IPS DF 19.7 (cell line): ENCODE measurements around the gene CCL7.
A peak's percentile ranks its signal among the peaks of the same experiment; 100 is the strongest.

Source experiments
- DNase-seq: peaks from one replicate; pipeline ENCODE4 v3.0.0-alpha.2; 2013; ENCODE audit warnings: low read depth, low spot score

Gene CCL7

GRCh38 chr17:34287875-34288274 lies 17.9 kb downstream of the CCL7 start:
- DNase-seq = no peak

GRCh38 chr17:34290586-34290985 lies 20.6 kb downstream of the CCL7 start:
- DNase-seq = no peak

- no peak for DNase-seq
These were observed 21.8 kb downstream of the CCL7 start for GRCh38 chr17:34291721-34292348.

- DNase-seq = no peak
These were observed 29.0 kb downstream of the CCL7 start for GRCh38 chr17:34299027-34299426.

- DNase-seq = no peak
These were observed 30.0 kb downstream of the CCL7 start for GRCh38 chr17:34299956-34300577.

- DNase-seq = no peak
These were observed 30.8 kb downstream of the CCL7 start for GRCh38 chr17:34300652-34301370.

- no peak for DNase-seq
These were observed 32.0 kb downstream of the CCL7 start for GRCh38 chr17:34301986-34302385.

GRCh38 chr17:34302636-34303035 lies 32.6 kb downstream of the CCL7 start:
- DNase-seq = no peak

GRCh38 chr17:34303606-34304005 lies 33.6 kb downstream of the CCL7 start:
- DNase-seq = no peak

GRCh38 chr17:34305061-34305460 lies 35.0 kb downstream of the CCL7 start:
- DNase-seq = no peak

GRCh38 chr17:34305606-34306005 lies 35.6 kb downstream of the CCL7 start:
- DNase-seq = no peak

- DNase-seq = peak; percentile 15
These were observed 36.4 kb downstream of the CCL7 start for GRCh38 chr17:34306466-34306865.

GRCh38 chr17:34307110-34307509 lies 37.1 kb downstream of the CCL7 start:
- no peak for DNase-seq

- no peak for DNase-seq
These were observed 38.4 kb downstream of the CCL7 start for GRCh38 chr17:34308371-34308770.

- DNase-seq = no peak
These were observed 41.3 kb downstream of the CCL7 start for GRCh38 chr17:34311291-34311690.

- DNase-seq = no peak
These were observed 42.1 kb downstream of the CCL7 start for GRCh38 chr17:34312080-34312479.

- DNase-seq = no peak
These were observed 43.1 kb downstream of the CCL7 start for GRCh38 chr17:34313164-34313563.

- DNase-seq = no peak
These were observed 44.3 kb downstream of the CCL7 start for GRCh38 chr17:34314279-34314678.

- DNase-seq = no peak
These were observed 48.5 kb downstream of the CCL7 start for GRCh38 chr17:34318474-34318873.

GRCh38 chr17:34319039-34319483 lies 49.0 kb downstream of the CCL7 start, which contains the start of gene CCL8:
Gene CCL8 (plus strand): TSS chr17:34319435. CDS start chr17:34319502, 67 bp downstream.
- no peak for DNase-seq
